GM18870 (cell line): ENCODE data around the gene TAGLN2.

Source experiments
- ATAC-seq: cut with Tn5 transposase; IDR thresholded peaks from one replicate; pipeline ENCODE4 v1.9.1; 2021; ENCODE audit warnings: moderate library complexity; ENCODE audit not compliant: unreplicated experiment

TAGLN2 gene

DNA sequence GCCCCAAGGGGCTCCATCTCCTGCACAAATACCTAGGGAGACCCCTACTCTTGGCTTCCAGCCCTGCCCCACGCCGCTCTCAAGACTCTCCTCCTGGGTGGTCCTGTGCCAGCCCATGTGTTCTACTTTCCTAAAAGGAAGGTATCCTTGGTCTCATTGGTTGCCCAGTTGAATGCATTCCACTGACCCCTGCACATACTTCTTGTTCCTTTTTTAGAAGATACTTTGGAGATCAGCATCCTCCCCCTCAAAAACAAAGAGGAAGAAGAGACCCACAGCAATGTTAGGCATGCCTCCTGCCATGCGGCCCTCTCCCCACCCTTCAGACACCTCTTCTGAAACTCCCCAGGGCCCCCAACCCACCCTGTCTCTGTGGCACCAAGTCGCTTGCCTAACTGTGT lies 24.7 kb upstream of the TAGLN2 start:
- no peak for ATAC-seq

DNA sequence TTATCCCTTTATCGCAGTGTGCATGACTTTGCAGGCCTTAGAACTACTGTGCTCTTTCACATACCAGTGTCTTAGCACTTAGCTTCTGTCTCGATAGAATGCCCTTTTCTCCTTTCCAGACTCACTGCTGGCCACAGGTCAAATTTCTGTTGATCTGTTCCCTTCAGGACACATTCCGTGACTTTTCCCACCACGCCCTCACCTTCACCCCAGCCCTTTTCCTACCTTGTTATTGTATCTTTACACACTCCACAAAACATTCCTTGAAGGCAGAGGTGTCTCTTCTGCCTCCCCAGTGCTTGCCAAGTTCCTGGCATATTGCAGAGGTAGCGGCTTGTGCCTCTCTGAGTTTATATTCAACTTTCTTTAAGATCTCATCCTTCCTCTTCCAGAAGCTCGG lies 23.8 kb upstream of the TAGLN2 start:
- no peak for ATAC-seq

DNA sequence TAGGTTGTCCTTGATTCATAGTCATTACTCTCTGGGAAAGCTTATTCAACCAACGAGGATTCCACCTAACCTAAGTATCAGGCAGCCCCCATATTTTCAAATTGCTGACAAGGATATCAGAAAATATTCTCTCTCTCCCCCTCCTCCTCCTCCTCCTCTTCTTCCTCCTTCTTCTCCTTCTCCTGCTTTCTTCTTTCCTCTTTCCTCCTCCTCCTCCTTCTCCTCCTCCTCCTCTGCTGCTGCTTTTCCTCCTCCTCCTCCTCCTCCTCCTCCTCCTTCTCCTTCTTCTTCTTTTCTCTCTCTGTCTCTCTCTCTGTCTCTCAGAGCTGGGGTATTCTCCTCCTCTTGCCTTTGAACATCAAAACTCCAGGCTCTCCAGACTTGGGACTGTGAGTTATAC lies 22.6 kb upstream of the TAGLN2 start:
- no peak for ATAC-seq

DNA sequence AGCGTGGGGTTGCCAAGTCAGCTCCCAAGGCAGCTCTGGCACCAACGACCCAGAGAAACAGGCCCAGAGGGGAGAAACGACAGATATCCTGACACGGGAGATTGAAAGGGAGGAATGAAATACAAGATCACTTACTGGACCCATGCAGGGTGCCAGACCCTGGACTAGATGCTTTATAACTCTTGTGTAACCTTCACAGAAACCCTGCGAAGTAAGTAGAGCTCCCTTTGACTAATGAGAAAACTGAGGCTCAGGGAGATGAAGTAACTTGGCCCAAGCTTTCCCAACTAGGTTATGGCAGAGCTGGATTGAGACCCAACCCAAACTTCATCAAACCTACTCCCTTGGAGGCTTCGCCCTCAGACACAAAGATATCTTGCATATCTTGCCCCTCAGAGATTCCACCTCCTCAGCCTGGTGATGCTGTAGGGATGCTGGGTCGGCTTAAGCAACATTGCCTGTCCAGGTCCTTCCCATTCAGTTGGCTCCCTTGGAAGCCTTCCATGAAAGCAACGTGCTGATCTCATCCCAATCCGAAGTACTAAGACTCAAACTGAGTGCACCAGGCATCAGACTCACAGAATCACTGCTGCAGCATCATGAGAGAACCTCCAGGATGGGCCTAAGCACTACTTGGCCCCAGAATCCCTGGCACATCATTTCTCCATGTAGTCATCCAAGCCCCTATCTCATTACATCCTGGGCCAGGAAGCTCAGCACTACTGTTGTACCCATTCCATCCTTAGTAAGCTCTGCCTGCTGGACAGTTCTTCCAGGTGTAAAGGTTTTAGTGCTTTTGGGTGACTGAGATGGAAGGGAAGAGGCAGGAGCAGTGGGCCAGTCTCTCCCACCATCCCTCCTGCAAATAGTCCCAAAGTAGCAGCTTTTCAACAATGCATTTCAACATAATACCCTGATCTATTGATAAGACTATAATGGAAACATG lies 21.2 kb upstream of the TAGLN2 start:
- ATAC-seq = no peak

DNA sequence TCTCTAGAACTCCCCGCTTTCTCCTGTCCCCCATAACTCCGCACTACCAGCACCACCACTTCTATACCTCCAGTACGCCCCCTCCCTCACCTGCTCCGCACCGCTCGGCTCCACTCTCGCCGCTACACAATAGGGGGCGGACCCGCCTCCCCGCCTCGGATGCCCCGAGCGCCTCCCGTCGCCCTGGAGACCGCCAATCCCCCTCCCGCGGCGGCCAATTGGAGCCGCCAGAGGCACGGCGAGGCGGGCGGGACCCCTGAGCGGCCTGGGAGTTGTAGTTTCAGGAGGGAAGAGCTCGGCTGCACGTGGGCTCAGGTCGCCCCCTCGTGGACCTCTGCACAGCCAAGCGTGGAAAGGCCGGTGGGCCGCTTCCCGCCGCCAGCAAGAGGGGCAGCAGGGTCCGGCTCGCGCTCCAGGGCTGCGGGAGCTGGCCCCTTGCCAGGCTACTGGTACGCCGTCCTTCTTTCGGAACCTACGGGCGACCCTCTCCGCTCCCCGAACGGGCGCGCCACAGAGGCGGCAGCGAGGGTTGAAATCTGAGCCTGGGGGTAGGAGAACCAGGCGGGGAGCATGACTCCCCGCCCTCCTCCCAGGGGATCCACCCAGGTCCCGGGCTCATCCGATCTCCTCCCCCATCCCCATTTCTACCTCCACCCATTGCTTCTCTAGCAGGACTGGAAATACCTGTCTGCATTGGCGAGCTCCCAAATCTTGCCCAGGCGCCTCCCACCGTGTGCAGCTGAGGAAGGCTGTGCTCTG lies 20.4 kb upstream of the TAGLN2 start, which contains the start of gene IGSF9:
Gene IGSF9 (minus strand): TSS at position 131 of the 759 bp plus-strand sequence. CDS start 2,159 bp downstream, outside the sequence.
- no peak for ATAC-seq

DNA sequence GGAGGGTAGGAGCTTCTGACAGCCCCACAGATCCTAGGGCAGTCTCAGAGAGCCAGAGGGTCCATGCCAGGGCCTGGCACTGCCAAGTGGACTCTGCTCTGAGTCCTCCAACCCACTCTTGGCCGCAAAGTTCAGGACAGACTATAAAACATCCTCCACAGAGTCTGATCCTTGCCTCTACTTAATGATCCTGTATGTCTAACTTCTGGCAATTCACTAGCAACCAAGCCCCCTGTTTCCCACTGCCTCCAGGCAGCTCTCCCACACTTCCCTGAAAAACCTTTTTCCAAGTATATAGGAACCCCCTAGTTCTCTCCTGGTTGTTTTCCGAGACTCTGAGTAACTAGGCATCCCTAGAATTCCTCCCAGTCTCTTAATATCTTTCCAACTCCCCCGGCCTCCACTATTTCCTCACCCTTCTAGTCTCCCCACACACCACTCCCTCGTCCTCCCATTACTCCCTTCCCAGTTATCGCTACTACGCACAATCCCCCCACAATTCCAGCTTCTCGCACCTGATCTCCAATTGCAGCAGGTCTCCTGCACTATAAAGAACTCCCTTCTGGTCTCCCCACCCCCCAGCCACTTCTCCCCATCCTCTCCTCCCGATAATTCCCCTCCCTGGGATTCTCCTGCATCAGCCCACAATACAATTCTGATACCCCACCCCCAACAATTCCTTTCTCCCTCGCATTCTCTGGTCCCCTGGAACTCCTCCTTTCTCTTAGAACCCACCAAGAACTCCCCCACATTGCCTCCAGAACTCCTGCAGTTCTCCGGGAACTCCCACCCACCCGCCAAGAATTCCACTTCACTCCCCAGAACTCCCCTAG lies 19.5 kb upstream of the TAGLN2 start:
- ATAC-seq = no peak

DNA sequence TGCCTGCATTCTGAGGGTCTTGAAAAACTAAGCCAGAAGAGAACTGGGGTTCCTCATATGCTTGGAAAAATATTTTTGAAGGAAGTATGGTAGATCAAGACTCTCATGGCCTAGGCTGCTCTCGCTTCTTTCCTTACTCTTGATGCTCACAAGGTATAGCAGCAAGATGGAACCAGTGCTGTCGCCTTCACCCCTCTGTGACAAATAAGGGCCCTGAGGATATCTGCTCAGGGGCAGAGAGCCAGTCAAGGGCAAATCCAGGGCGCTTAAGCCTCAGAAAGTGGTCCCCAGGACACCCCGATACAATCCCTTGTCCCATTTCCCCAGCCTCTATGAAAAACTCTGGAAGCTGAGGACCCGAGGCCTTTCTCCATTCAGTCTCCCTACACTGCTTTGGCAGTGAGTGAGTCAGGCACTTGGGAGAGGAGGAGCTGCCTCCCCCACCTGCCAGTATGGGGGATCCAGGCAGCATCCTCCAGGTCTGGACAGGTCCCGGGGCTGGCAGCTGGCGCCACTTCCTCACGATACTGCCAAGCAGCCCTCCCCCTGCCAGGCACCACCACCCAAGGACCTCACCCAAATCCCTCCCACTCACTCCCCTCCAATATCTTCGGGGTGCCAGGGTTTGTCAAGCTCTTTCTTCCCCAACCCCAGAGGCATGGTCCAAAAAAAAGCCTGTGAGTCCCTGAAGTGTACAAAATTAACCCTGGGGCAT lies 18.8 kb upstream of the TAGLN2 start:
- no peak for ATAC-seq

DNA sequence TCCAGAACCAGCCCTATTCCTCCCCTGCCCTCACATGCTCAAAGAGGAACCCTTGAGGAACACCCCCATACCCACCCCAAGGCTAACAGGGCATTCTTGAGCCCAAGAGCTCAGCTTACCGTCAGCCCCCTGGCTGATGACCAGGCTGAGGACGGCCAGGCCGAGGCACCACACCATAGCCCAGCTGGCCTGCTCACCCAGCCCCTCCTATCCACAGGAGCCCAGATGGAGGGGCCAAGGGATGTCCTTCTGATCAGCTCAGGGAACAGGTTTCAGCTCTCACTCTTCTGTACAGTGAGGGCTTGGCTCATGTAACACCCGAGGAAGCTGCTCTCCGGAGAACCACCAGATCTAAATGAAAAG lies 18.0 kb upstream of the TAGLN2 start:
- no peak for ATAC-seq

DNA sequence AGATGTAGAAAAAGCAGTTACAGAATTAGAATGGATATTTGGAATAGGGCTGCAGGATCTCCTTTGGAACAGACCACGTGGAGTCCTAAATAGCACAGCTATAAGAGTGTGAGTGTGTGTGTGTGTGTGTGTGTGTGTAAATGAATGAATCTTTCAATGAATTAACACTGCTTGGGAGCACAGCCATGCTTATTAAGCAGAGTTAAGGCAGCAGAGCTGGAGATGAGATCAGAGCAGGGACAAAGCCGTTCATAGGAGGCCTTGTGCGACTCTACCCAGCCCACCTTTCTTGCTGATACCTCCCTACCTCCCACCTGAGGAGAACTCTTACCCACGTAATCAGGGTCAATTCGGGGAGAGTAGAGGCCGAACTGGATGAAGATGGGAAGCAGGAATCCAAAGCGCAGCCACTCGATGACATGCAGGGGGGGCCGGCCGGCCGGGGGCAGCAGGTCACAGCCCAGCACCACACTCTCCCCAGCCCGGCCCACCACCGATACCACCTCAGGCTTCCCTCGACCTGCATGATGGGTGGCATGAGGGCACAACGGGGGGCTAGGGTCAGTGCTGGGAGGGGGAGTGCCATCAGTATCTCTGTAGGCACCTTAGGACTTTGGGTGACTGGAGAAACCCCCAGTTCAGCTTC lies 17.4 kb upstream of the TAGLN2 start:
- no peak for ATAC-seq

DNA sequence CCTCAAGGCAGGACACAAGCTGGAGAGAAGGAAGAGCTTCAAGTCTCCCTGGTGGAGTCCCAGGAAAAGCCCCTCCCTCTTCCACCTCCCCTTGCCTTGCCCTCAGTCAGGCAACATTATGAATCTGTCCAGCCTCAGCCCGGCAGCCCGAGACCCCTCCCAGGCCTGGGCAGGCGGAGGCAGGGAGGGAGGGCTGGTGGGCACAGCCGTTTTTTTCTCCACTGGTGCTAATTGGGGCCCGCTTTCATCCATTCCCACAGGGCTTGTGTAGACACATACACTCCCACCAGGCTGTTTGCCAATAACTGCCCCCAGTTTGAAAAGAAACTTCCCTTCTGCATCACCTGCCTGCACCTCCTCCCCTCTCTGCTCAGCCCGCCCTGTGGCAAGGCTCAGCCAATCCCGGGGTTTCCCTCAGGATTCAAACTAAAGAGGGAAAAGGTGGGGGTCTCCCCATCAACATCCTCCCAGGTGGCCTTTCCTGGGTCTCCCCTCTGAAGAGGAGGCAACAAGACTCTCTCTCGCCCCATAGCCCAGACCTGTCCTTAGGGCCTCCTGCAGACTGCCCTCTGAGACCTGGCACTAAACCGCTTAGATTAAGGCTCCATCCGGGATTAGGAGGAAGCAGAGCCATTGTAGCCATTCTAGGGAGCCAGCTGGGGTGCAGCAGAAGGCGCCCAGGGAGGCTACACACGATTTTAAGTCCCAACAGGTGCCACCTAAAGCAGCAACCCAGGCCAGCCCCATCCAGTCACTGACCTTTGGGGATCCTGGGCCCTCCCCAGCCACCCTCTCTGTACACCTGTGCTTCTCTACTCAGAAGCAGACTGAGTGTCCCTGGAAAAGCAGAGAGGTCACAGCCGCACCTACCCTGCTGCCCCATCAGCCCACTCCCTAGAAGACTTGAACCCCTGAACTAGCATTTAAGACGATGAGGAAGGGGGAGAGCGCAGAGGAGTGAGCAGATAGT lies 16.6 kb upstream of the TAGLN2 start:
- no peak for ATAC-seq

DNA sequence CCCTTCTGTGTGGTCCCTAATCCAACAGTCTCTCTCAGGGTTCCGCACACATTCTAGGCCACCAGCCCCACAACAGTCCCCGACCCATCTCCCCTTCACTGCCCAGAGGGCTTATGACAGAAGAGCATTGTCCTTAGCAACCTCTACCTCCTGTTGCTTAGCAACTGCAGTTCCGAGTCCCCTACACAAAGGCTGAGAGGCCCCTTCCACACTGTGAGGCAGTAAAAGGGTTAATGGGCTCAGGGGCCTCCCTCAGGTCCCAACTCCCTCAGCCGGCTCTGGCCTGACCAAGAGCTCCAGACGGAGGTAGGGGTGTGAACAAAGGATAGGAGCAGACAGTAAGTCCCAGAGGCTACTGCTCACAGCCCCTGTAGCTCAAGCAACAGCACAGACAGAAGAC lies 15.8 kb upstream of the TAGLN2 start:
- no peak for ATAC-seq

DNA sequence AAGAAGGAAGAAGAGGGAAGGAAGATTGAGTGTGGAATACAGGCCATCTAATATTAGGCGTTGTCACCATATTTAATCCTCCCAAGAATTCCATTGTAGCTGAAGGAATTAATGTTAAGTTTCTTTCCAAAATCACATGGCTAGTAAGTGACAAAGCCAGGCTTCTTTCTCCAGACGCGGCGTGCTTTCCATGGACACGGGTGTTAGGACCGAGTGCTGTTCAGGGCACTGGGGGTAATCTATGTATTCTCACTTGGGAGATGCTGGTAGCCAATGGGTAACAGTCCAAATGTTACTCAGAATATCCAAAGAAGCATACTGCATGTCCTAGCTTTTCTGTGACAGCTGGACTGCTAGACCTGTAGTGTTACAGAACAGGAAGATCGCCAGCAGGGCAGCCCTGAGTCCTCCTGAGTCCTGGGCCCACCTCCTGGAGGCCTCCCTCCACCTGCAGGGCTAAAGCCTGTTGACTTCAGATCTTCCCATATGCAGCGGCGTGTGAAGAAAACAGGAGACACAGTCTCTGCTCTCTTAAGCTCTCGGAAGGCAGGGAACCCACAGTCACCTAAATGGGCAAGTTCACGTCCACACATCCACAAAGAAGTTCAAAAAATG lies 14.8 kb upstream of the TAGLN2 start:
- ATAC-seq = no peak

DNA sequence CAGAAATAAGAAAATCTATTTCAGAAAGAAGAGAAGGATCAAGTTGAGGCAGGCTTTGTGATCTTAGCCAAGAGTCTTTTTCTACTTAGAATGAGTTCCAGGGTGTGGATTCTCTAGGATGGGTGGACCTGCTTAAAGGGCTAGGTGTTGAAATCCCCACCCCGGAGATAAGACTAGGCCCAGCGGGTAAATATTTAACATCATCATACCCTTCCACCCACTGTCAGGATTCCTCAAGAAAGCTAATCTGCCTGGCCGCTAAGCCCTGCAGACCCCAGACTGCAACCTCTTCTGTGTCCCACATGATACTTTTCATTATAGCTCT lies 14.3 kb upstream of the TAGLN2 start:
- no peak for ATAC-seq

DNA sequence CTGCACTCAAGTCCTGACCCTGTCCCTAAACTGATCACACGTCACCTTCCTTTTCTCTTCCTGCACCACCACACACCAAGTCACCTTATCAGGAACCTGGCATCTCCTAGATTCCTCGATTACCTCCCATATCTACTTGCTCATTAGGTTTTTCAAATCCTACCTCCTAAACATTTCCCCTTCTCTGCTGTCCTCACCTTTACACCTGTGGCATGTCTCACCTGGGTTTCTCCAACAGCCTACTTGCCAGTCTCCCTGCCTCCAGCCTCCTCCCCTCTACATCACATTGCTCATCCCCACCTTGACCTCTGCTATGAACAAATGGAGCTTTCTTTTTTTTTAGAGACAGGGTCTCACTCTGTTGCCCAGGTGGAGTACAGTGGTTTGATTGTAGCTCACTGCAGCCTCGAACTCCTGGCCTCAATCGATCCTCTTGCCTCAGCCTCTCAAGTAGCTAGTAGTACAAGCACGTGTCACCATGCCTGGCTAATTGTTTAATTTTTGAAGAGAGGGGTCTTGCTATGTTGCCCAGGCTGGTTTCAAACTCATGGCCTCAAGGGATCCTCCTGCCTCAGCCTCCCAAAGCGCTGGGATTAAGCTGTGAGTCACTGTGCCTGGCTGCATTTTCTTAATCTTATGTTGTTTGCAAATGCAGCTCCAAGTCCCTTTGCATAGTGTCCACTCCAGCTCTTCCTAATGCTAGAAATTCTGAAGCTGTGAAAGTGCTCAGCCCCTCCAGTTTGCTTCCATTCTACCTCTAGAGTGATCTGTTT lies 13.8 kb upstream of the TAGLN2 start:
- ATAC-seq = no peak

DNA sequence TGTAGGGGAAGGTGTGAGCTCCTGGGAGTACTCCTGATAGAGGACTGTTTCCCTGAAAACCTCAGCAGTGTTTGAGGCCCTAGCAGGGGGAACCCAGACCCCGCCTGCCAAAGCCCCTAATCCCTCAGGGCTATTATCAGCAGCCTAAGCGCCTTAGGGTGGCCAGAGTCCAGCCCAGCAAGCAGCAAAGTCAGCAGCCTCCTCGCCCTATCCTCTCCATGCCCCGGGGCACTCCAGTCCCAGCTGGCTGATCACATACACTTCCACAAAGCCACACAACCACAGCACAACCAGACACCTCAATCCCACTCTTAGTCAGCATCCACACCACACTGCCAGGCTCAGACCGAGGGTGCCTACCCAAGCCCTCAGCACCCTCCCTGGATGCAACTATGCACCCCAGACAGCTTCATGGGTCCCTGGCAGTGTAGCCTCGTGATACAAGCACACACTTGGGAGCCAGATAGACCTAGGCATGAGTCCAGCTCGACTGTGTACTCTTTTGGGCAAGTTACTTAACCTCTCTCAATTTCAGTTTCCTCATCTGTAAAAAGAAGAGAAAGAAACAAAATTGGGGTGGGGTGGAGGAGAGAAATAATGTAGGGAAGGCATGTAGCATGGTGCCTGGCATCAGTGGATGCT lies 13.0 kb upstream of the TAGLN2 start:
- no peak for ATAC-seq

DNA sequence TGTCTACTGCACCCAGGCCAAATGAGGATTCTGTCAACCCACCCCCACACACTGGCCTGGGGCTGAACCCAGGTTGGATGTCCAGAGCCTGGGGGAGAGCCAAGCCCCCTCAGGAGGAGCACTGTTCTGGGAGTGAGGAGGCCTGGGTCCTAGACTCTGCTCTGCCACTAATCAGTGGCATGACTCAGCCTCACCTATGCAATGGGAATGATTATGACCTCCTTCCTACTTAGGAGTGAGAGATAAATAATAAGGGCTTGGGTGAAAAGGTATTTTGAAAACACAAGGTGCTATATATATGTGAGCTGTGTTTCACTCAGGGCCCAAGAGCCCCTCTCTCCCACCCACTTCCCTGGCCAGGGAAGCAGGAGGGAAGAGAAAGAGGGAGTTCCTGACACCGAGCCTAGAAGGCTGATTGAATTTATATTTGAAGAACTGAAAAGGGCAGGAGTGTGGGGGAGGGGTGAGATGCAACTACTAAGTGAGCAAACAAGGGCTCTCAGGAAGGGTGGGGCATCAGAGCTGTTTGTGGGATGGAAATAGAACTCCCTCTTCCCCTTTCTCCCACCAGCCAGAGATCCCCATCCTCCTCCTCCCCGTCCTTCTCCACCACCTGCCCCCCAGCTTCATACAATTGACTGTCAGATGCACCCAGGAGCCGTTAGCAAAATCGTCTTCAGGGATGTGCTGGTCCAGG lies 11.9 kb upstream of the TAGLN2 start:
- no peak for ATAC-seq
